Activated CD4-positive, alpha-beta memory T cell treated with anti-CD3 and anti-CD28 coated beads for 36 hours (primary cell): ENCODE results near the gene PREX1. TPM values are rescaled to one million over a fixed set of nuclear protein-coding genes. Genes with fewer than 3 reads are reported as not detected.

Experiments
- CTCF ChIA-PET: fragments of 350-600 bp; sonication (Branson Sonifier 250); formaldehyde crosslinking; loops from one replicate; lab custom pipeline; 2021; ENCODE audit warnings: antibody characterized with exemption, inconsistent platforms; lab: Charles Lee
- POLR2A ChIA-PET: fragments of 350-600 bp; sonication (Branson Sonifier 250); formaldehyde crosslinking; loops from one replicate; lab custom pipeline; 2021; ENCODE audit warnings: antibody characterized with exemption; lab: Charles Lee
- DNase-seq: peaks from one replicate; pipeline ENCODE4 v3.0.0-alpha.2; 2020
- H3K27ac Mint-ChIP-seq: one replicate; pipeline ENCODE4 v1.8.0; 2021; ENCODE audit warnings: mixed read lengths
- H3K27me3 Mint-ChIP-seq: one replicate; pipeline ENCODE4 v1.8.0; 2021; ENCODE audit warnings: mixed read lengths
- H3K36me3 Mint-ChIP-seq: one replicate; pipeline ENCODE4 v1.8.0; 2021; ENCODE audit warnings: mixed read lengths
- H3K4me1 Mint-ChIP-seq: one replicate; pipeline ENCODE4 v1.8.0; 2021; ENCODE audit warnings: low read depth, mixed read lengths
- H3K4me3 Mint-ChIP-seq: one replicate; pipeline ENCODE4 v1.8.0; 2021; ENCODE audit warnings: mild to moderate bottlenecking, mixed read lengths
- H3K9me3 Mint-ChIP-seq: one replicate; pipeline ENCODE4 v1.8.0; 2021; ENCODE audit warnings: mixed read lengths
- intact Hi-C: fragments of 100-400 bp; cut with micrococcal nuclease; formaldehyde crosslinking; loops from one replicate; pipeline ENCODE4 v1.15.1; 2023
- total RNA-seq, 2 experiments: library from RNA; stranded (reverse); gene quantifications; one replicate each; pipeline ENCODE4 v1.2.3, GENCODE V29; 2021

Gene PREX1
- total RNA-seq, 2 experiments from 2014 or later: 91.5 to 92.8 TPM

- H3K27me3 Mint-ChIP-seq: no peaks in the 10 kb centered on the region
Measured at GRCh38 chr20:48858075-48858790, 30.4 kb upstream of the PREX1 start.

DNA sequence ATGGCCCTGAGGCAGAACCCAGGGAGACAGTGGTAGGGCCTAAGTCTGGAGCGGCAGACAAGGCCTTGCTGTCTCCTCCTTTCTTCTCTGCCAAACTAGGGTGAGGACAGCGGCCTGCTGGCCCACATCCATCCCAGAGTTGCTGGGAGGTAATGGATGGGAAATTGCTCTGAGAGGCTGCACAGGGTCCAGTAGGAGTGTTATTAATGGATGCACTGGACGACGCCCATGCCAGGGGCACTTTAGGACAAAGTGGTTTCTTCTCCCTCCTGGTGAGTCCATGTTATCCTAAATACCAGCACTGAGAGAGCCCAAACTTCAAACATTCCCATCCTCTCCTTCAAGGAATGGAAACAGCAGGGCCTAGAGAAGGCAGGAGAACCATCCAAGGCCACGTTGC is 28.3 kb upstream of the PREX1 start:
- CTCF ChIA-PET: no interaction called here
- H3K36me3 Mint-ChIP-seq: peaks cover 2% of the 10 kb centered on the region
- POLR2A ChIA-PET: no interaction called here
- H3K4me1 Mint-ChIP-seq: no peaks in the 10 kb centered on the region
- H3K27me3 Mint-ChIP-seq: no peaks in the 10 kb centered on the region
- no peak overlapping the region for H3K4me3 Mint-ChIP-seq
- DNase-seq: no peak
- H3K9me3 Mint-ChIP-seq: peaks cover 7% of the 10 kb centered on the region
- no peak overlapping the region for H3K27ac Mint-ChIP-seq
- intact Hi-C loops: no loop called here

More at GRCh38 chr20:48858075-48858790, 30.4 kb upstream of the PREX1 start:
- Mint-ChIP-seq H3K4me1 (peaks cover 2% of the 10 kb centered on the region), H3K9me3 (peaks cover 2% of the 10 kb centered on the region), H3K27ac (no peak overlapping the region), H3K36me3 (no peaks in the 10 kb centered on the region), H3K4me3 (no peak overlapping the region)
- intact Hi-C loops: no loop called here
- ChIA-PET POLR2A (no interaction called here), CTCF (interaction anchor here (1.1 kb wide), 1 partner anchor 238 kb away, joined by 3 read pairs; no protein-coding TSS in a partner anchor)
- no peak for DNase-seq

- ChIA-PET CTCF (no interaction called here), POLR2A (no interaction called here)
- Mint-ChIP-seq H3K36me3 (peaks cover 2% of the 10 kb centered on the region), H3K27me3 (no peaks in the 10 kb centered on the region), H3K27ac (no peak overlapping the region), H3K4me3 (no peak overlapping the region), H3K4me1 (no peaks in the 10 kb centered on the region), H3K9me3 (peaks cover 7% of the 10 kb centered on the region)
- DNase-seq: no peak
- intact Hi-C loops: no loop called here
Measured at GRCh38 chr20:48855046-48855445, 27.2 kb upstream of the PREX1 start.

GRCh38 chr20:48852609-48853008 is 24.8 kb upstream of the PREX1 start:
- Mint-ChIP-seq H3K4me1 (peaks cover 3% of the 10 kb centered on the region), H3K4me3 (no peak overlapping the region), H3K36me3 (peaks cover 2% of the 10 kb centered on the region), H3K9me3 (peaks cover 7% of the 10 kb centered on the region), H3K27me3 (no peaks in the 10 kb centered on the region), H3K27ac (no peak overlapping the region)
- no peak for DNase-seq
- CTCF ChIA-PET: no interaction called here
- intact Hi-C loops: no loop called here
- POLR2A ChIA-PET: no interaction called here

DNA sequence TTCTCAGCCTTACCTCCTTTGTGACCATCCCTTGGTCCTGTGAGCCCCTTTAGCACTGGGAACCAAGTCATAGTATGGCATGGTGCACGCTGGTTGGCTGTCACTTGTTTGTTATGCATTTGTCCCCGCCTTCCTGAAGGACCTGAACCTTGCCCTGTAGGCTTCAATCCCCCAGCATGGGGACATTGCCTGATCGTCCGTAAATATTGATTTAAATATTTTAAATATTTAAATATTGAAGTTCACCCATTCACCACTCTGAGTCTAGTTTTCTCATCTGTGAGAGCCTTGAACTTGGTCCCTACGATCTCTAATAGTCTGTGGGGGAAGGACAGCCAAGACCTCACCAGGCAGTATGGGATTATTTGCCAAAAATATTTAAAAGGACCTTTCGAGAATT is 23.8 kb upstream of the PREX1 start:
- intact Hi-C loops: no loop called here
- Mint-ChIP-seq H3K4me3 (no peak overlapping the region), H3K27me3 (no peaks in the 10 kb centered on the region), H3K27ac (no peak overlapping the region), H3K9me3 (peaks cover 7% of the 10 kb centered on the region), H3K4me1 (peaks cover 14% of the 10 kb centered on the region), H3K36me3 (peaks cover 2% of the 10 kb centered on the region)
- ChIA-PET POLR2A (no interaction called here), CTCF (no interaction called here)
- DNase-seq: no peak

DNA sequence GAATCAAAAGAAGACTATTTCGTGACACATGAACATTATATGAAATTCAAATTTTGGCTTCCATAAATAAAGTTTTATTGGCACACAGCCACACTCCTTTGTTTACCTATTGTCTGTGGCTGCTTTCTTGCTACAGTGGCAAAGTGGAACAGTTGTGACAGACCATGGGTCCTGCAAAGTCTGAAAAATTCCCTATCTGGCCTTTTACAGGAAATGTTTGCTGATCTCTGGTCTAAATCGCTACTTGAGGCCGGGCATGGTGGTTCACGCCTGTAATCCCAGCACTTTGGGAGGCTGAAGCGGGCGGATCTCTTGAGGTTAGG is 23.1 kb upstream of the PREX1 start:
- no peak for DNase-seq
- Mint-ChIP-seq H3K4me1 (peaks cover 18% of the 10 kb centered on the region), H3K36me3 (peaks cover 2% of the 10 kb centered on the region), H3K9me3 (peaks cover 7% of the 10 kb centered on the region), H3K4me3 (no peak overlapping the region), H3K27me3 (no peaks in the 10 kb centered on the region), H3K27ac (no peak overlapping the region)
- intact Hi-C loops: no loop called here
- ChIA-PET POLR2A (interaction anchor here (0.6 kb wide), 1 partner anchor 28 kb away, joined by 3 read pairs; no protein-coding TSS in a partner anchor), CTCF (no interaction called here)

DNA sequence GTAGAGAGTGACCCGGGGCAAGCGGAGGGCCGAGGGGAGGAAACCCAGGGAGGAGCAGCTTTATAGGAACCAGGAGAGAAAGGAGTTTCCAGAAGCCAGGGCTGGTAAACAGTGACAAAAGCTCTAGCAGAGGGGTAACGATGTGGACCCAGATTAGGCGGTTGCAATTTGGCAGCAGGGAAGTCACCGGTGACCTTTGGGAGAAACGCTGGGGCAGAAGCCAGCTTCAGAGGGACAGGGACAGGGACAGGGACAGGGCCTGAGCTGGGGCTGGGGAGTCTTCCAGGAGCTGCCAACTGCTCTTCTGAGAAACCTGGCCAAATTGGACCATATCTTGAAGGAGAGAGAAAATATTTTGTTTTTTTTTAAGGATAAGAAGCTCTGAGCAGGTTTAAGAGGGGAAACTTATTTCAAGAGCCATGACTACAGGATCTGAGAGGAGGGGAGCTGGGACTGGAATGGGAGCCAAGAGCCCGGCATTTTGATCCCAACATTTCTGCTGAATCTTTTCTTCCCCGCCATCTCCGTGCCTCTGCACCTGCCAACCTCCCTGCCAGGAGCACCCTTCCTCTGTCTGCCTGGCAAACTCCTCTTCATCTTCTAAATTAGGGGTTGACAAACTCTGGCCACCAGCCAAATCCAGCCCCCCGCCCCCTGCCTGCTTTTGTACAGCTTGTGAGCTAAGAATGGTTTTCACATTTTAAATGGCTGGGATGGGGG is 22.6 kb upstream of the PREX1 start:
- Mint-ChIP-seq H3K4me3 (no peak overlapping the region), H3K27ac (no peak overlapping the region), H3K4me1 (peaks cover 22% of the 10 kb centered on the region), H3K27me3 (no peaks in the 10 kb centered on the region), H3K9me3 (peaks cover 7% of the 10 kb centered on the region), H3K36me3 (peaks cover 2% of the 10 kb centered on the region)
- ChIA-PET CTCF (no interaction called here), POLR2A (interaction anchor here (0.6 kb wide), 1 partner anchor 27 kb away, joined by 3 read pairs; no protein-coding TSS in a partner anchor)
- DNase-seq: no peak
- intact Hi-C loops: no loop called here

GRCh38 chr20:48849779-48850178 is 22.0 kb upstream of the PREX1 start:
- no peak overlapping the region for H3K4me3 Mint-ChIP-seq
- H3K27ac Mint-ChIP-seq: no peak overlapping the region
- DNase-seq: no peak
- ChIA-PET POLR2A (no interaction called here), CTCF (no interaction called here)
- H3K4me1 Mint-ChIP-seq: peaks cover 28% of the 10 kb centered on the region
- H3K36me3 Mint-ChIP-seq: peaks cover 2% of the 10 kb centered on the region
- H3K27me3 Mint-ChIP-seq: no peaks in the 10 kb centered on the region
- intact Hi-C loops: no loop called here
- H3K9me3 Mint-ChIP-seq: peaks cover 7% of the 10 kb centered on the region

DNA sequence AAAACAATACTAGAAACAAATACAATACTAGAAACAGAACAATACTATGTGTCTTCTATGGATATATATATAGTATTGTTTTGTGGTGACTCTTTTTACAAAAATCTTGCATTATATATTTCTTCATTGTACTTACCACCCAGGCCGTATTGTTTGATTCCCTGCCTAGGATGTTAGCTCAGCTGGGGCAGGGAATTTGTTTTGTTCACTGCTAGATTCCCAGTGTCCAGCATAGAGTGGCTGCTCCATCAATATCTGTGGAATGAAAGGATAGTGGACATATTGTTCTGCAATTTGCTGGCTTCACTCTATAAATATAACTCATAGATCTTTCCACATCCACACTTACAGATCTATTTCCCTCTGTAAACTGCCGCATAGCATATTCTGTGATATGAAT is 21.5 kb upstream of the PREX1 start:
- intact Hi-C loops: no loop called here
- H3K4me1 Mint-ChIP-seq: peaks cover 33% of the 10 kb centered on the region

GRCh38 chr20:48847498-48848205 is 19.9 kb upstream of the PREX1 start:
- no peaks in the 10 kb centered on the region for H3K27me3 Mint-ChIP-seq
- ChIA-PET CTCF (interaction anchor here (0.6 to 1.4 kb wide), 3 partner anchors 57 to 1946 kb away, joined by 3 to 4 read pairs (median 3); no protein-coding TSS in a partner anchor), POLR2A (interaction anchor here (0.5 to 1.0 kb wide), 2 partner anchors 19 to 107 kb away, joined by 4 to 6 read pairs; no protein-coding TSS in a partner anchor)
- H3K4me1 Mint-ChIP-seq: peaks cover 38% of the 10 kb centered on the region
- peak overlapping the region; percentile 75 for H3K27ac Mint-ChIP-seq
- DNase-seq: peak; percentile 24
- H3K9me3 Mint-ChIP-seq: peaks cover 1% of the 10 kb centered on the region
- no peak overlapping the region for H3K4me3 Mint-ChIP-seq
- intact Hi-C loops: loop anchor here (1.0 kb wide), 1 partner anchor 23 kb away; no protein-coding TSS in a partner anchor
- peaks cover 1% of the 10 kb centered on the region for H3K36me3 Mint-ChIP-seq

More for the DNA sequence above, 21.5 kb upstream of the PREX1 start:
- Mint-ChIP-seq H3K36me3 (peaks cover 2% of the 10 kb centered on the region), H3K9me3 (peaks cover 7% of the 10 kb centered on the region), H3K4me3 (no peak overlapping the region), H3K27me3 (no peaks in the 10 kb centered on the region), H3K27ac (no peak overlapping the region)
- no peak for DNase-seq
- POLR2A ChIA-PET: no interaction called here
- CTCF ChIA-PET: no interaction called here

DNA sequence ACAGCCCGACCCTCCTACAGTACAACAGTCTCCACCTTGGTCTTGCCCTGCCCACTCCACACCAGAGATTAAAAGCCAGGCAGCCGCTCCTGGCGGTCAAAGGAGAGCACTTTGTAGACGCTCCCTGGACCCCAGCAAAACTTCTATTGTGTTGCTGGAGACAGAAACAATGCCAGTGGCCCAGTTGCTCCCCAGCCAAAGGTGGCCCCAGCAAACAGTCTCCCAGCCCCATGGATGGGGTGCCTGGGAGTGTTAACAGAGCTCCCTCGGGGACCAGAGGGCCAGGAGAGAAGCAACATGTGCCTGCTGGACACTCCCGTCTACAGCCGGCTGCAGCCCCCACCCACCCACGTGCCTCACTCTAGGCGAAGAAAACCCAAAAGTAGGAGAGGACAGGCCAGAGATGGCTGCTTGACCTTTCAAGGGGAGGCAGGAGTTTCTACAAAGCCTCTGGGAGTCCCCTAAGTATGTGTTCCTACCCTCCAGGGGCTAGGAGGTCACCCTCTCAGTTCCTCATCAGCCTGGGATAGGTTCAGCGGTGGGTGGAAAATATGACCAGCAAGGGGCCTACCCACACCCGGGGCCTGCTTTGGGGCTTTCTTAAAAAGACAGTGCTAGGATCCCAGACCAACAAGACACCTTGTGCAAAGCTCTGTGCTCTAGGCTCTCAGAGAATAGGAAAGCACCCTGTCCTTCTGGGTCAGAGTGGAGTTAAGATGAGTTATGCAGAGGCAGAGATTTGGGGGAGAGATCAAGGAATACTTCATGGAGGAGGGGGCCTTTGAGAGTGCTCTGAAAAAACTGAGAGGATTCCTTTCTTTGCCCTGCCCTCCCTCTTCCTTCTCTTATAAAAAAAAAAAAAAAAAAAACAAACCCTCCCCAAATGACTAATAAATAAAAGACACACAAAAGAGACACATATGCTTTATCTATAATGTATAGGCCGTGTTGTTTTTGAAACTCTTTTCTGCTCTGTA is 19.0 kb upstream of the PREX1 start:
- H3K27me3 Mint-ChIP-seq: no peaks in the 10 kb centered on the region
- H3K4me3 Mint-ChIP-seq: no peak overlapping the region
- peaks cover 38% of the 10 kb centered on the region for H3K4me1 Mint-ChIP-seq
- CTCF ChIA-PET: interaction anchor here (0.6 to 2.5 kb wide), 4 partner anchors 19 to 1946 kb away, joined by 3 to 9 read pairs (median 4); partner anchors contain the start of gene PREX1
- H3K27ac Mint-ChIP-seq: peak overlapping the region; percentile 75
- intact Hi-C loops: loop anchor here (1.0 kb wide), 1 partner anchor 23 kb away; no protein-coding TSS in a partner anchor
- no peaks in the 10 kb centered on the region for H3K36me3 Mint-ChIP-seq
- POLR2A ChIA-PET: interaction anchor here (0.5 to 1.0 kb wide), 4 partner anchors 18 to 443 kb away, joined by 3 to 6 read pairs (median 4); no protein-coding TSS in a partner anchor
- DNase-seq: peak; percentile 87
- no peaks in the 10 kb centered on the region for H3K9me3 Mint-ChIP-seq
